Fibroblast of skin of left quadriceps (primary cell): Measurements from ENCODE around the gene CCND1.
"Not testable (repeated sequence)": the region's sequence is repeated elsewhere in the genome, so short reads cannot be mapped to it uniquely, and the experiment has no call there.

ENCODE experiments used
- DNase-seq, 2 experiments: peaks; one replicate each; pipeline ENCODE4 v3.0.0-alpha.2; 2013; ENCODE audit warnings: low read depth in 2 of 2

CCND1 gene

DNA sequence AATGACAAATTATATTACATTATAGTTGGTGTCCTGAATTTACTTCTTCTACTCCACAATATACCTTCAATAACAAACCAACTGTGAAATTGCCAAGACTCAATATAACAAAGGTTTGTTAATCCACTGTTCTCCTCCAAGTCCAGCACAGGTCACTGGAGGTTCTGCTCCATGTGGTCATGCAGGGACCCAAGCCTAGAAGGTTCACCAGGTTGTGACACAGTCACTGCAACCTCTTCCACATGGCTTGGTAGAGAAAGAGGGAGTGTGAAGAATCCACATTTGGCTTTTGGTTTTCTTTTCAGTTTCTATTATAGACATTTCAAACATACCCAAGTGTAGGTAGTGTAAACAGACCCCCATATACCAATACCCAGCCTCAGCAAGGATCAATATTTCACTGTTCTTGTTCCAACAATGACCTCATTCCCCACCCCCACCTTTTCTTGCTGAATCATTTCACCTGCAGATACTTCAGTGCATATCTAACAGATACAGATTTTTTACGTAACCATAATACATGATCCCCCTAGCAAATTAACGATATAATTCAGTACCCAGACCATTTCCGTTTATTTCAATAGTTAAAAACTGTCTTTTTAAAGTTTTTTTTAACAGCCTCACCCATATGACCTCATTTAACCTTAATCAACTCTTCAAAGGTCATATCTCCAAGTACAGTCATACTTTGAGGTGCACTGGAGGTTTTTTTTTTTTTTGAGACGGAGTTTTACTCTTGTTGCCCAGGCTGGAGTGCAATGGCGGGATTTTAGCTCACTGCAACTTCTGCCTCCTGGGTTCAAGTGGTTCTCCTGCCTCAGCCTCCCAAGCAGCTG is 48.7 kb downstream of the CCND1 start:
- DNase-seq: no peak

DNA sequence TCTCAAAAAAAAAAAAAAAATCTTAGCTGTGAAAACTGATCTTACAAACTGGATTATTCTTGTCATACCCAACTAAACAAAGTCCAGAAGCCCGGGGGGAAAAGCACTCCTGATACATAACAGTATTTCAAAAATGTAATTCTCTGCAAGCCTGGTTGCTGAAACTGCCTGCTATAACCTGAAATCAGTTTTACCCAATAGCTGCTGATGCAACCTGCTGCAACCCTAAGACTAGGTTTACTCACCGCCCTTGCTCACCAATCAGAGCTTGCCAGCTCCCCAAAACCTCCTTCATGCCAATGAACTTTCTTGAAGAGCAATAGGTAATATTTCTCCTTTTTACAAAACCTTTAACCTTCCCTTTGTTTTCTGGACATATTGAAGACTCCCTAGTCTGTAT is 50.5 kb downstream of the CCND1 start:
- peak in 1 of 2 experiments; percentile 23 for DNase-seq

DNA sequence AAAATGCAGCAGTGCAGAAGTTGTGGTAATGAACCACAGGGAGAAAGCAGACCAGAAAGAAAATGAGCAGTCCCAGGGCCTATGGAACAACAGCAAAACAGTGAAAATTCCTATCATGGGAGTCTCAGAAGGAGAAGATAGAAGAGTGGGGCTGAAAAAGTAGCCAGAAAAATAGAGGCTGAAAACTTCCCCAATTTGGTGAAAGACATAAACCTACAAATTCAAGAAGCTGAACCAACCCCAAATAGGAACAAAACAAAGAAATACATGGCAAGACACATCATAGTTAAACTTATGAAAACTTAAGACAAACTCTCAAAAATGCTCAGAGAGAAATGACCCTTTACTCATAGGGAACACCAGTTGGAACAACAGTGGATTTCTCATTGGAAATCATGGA is 51.5 kb downstream of the CCND1 start:
- no peak for DNase-seq

DNA sequence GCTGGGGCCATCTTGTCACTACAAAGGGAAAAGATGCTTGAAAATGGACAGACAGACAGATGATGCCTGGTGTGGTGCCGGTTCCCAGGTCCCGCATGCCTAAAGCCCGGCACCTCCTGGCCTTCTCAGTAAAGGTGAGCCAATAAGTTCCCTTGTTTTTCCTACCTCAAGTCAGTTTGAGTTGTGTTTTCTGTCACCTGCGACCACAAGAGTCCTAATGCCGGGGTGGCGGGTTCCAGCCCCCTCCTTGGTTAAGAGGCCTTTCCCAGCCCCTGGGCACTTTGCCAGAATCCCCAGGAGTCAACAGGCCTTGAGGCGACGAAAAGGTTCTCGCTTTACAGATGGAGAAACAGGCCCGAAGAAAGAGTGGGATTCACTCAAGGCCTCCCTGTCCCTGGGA is 53.8 kb downstream of the CCND1 start:
- DNase-seq: no peak

DNA sequence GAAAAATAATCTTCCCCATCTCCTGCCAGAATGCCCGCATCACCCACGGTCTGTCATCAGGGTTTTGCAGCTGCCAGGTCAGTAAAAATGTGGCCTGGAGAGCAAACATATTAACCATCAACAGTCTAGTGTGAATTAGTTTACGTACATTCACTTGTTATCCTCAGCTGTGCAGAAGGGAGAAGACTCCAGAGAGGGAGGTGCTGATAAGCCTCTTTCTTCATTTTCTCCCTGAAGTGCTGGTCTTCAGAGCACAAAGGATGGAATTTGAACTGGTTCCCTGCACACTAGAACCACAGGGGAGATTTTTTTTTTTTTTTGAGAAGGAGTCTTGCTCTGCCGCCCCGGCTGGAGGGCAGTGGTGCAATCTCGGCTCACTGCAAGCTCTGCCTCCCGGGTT is 54.6 kb downstream of the CCND1 start:
- DNase-seq: no peak

DNA sequence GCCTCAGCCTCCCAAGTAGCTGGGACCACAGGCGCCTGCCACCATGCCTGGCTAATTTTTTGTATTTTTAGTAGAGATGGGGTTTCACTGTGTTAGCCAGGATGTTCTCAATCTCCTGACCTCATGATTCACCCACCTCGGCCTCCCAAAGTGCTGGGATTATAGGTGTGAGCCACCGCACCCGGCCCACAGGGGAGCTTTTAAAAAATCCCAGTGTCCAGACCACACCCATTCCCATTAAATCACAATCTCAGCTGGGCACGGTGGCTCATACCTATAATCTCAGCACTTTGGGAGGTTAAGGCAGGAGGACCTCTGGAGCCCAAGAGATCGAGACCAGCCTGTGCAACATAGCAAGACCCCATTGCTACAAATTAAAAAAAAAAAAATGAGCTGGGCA is 55.0 kb downstream of the CCND1 start:
- DNase-seq: not testable (repeated sequence)

DNA sequence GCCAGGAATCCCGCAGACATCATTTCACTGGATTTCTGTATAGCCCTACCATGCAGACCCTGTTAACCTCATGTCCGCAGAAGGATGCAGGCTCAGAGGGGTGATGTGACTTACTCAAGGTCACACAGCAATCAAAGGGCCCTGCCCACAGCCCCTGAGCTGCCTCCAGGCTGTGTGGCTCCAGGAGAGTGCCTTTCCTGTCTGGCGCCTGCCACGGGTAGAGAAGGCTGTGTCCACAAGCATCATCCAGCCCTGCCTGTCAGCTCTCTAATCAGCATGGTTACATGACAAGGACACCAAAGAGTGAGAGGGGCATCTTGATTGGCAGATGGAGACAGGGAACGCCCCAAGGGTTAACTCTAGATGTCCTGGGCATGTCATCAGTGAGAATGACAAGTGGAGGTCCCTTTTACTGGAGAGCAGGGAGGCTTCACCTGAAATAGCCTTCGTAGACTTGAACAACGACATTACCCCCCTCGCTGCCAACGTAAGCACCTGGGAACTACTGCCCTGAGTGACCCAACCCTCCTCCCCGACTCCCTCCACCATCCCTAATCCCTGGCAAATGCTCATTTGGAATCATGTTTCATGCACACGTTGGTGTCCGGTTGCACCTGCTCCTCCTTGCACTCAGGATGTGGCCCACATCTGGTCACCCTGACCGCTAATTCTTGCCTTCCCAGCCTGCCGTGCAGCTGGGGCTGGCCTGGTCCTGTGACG is 56.0 kb downstream of the CCND1 start:
- no peak for DNase-seq

DNA sequence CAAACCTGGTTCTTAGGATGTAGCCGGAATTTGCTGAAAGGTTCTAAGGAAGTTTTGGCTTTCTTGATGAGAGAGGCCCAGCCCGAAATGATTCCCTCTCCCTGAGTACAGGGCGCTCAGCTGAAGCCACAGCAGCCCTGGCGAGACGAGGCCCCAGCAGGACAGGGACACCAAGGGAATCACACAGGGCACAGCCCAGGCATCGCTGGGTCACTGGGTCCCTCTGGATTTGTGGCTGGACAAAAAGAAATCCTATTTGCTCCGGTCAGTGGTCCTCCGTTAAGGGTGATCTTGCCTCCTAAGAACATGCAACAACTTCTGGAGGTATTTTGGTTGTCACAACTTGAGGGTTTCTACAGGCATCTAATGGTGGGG is 56.5 kb downstream of the CCND1 start:
- no peak for DNase-seq

DNA sequence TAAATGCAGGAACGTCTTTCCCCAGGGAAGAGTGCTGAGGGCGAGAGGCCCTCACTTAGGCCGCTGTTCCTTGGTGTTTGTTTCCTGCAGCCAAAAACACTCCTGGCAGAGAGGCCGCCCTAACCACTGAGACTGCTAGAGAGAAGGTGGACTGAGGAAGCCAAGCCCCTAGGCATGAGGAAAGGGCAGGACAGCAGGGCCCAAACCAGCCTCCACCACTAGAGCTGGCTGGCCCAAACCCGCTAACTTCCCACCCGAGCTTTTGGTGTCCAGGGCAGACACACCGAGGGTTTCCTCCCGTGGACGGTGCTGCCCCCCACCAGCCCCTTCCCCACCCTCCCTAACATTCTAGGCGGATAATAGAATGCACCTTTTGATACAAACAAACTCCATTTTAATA is 56.9 kb downstream of the CCND1 start:
- DNase-seq: no peak

DNA sequence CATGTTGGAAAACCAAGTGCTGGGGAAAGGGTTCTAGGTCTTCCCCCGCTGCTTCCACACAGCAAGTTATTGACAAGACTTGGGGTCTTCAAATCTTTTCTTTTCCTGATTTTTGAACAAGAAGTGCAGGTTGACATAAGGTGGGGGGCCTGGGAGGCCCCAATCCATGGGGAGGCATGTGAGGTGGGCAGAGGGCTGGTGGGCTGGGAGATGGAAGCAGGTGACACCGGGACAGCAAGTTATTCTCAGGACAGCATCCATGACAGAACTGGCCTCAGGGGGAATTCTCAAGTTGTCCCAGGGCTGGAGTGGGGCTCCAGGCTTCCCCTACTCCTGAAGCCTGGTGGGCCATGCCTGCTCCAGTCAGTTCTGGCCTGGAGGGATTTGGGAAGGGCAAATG is 57.4 kb downstream of the CCND1 start:
- DNase-seq: no peak

DNA sequence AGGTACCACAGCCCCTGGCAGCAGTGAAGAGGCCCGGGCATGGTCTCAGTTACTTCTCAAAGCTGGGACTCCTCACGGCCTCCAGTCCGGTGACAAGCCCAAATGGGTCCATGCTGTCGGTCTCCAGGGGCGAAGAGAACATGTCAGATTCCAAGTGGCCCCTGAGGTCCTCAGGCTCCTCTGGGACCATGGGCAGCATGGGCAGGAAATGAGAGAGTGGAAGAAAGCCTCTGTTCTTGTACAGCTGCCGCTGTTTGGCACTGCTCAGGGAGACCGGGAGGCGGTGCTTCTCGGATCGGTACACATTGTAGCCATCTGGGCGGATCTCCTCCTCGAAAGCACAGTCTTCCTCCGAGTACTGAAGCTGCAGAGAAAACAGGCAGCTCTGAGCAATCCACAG is 58.3 kb downstream of the CCND1 start:
- DNase-seq: no peak

DNA sequence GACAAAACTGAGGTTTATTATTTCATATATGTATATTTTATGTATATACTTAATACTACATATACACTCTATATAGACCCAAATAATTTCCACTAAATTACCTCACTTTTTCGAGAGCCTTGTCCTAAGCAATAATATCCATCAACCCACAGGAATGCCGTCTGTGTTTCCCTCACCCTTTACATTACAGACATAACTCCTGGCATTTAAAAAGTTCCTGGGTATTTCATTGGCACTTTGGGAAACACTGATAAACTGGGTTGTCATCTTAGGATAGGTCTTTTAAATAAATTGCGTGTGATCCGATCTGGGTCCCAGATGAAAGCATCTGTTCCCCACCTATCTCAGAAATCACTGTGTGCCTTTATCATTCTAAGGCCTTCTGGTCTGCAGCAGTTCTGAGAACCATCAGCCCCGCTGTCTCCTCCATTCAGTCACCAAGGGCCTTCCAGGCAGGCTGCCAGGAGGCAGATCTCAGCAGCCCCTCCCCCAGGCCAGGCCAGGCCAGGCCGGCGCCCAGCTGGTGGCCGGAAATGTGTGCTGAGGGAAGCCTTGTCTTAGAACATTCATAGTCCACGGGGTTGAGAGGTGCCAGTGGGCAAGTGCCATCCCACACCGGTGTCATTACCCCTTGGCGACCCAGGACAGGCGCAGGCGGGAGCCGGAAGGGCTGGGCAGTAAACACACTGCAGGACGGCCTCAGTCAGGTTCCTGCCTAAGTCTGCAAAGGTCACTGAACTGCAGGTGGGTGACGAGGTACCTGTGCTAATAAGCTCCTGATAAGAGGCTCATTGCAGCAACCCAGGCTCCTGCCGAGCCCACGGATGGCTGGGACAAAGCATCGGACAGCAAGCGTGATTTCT is 59.6 kb downstream of the CCND1 start:
- no peak for DNase-seq

DNA sequence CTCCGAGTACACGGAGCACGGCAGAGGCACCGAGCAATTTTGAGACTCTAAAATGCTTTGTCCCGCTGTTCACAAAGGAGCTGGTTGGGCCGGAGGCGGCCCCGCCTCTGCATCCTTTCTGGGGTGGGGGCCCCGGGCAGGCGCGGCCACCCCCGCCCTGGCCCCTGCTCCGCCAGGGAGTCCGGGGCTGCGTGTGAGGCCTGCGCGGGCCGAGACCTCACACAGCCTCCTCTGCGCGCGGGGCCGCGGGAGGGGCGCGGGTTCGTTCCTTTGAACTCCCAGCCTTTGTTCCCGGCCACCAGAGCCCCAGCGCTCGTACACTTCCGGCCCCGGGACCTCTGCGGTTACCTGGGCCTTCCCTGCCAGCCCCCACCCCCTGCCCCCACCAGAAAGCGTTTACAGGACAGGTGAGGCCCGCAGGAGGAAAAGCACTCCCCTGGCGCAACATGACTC is 61.3 kb downstream of the CCND1 start:
- no peak for DNase-seq

DNA sequence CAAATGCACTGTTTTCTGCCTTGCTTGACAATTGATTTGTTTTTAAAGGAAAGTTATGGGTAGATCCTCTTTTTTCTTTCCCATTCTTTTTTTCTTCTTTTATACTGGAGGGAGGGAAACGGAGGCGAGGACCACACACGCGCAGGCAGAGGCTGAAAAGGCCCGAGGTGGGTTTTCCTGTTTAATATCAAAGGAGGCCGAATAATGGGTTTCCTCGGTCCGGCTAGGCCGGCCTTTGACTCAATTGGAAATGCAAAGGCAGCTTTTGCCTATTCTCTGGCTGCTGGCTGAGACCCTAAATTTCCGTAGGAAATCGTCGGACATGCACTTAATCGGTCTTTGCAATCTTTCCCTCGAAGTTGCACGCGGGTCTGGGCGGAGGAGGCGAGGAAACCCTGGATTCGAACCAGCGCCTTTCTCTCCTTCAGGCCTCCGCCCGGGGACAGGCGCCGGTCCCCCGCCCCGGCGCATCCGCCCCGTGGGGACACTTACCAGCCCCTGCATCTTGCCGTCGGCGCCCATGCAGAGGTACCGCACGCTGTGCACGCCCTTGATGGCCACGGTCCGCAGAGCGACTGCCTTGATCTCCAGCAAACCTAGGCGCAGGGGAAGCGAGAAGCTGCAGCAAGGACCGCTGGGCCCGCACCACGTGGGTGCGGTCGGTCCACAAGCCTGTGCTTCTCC is 62.0 kb downstream of the CCND1 start:
- DNase-seq: no peak

DNA sequence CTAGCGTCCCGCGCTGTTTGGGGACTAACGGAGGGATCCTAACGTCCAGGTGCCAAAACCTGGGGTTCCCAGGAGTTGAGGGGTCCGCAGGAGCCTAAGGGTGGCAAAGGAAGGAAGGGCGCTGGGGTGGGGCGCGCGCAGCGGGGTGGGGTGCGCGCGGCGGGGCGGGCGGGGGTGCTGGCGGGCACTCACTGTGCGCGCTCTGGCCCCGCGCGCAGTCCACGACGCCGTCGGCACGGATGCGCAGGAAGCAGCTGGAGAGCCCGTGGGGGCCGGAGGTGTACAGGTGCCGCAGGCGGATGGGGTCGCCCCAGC is 62.5 kb downstream of the CCND1 start:
- no peak for DNase-seq
